Loucy (cell line): Measurements from ENCODE around the gene VPS37B.

Source experiments
- CTCF ChIP-seq: fragments of 200-600 bp; sonication (generic); conservative IDR thresholded peaks from 2 replicates; pipeline ENCODE4 v1.5.1; 2014; ENCODE audit warnings: mild to moderate bottlenecking, antibody characterized with exemption, low read length
- EZH2phosphoT487 ChIP-seq: fragments of 200-600 bp; IDR thresholded peaks from 2 replicates; pipeline ENCODE4 v1.6.1; 2018; ENCODE audit warnings: antibody characterized with exemption, mild to moderate bottlenecking, moderate library complexity, borderline replicate concordance

DNA sequence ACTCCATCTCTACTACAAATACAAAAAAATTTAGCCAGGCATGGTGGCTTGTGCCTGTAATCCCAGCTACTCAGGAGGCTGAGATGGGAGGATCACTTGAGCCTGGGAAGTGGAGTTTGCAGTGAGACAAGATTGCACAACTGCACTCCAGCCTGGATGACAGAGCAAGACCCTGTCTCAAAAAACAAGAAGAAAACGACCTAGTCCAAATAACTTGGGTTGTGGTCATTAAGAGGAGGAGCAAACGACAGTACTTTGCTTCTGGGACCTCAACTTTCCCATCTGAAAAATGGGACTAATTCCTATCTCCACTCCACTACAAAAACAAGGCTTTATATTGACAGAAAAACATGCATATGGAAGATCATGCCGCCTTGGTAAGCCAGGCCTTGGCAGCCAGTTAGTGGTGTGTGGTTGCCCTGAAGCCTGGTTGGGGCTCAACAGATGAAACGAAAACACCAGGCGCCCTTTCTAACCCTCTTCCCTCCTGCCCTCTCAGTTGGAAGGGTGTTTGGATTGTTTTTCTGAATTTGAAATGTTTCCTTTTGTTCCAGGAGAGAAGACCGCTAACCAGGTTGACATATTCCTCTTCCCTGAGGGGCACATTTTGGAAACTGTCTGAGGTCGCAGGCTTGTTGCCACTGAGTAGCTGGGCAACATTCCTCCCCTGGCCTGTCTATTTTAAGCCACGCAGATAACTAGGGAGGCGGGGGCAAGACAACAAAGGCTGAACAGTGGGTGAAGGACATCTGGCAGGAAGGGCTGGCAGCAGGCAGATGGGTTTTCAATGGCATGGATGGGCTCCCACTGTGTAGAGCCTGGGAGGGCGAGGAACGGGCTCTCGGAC is 13.7 kb upstream of the VPS37B start:
- TF ChIP-seq CTCF (no peak), EZH2phosphoT487 (no peak)
